Melanocyte of skin (primary cell): ENCODE measurements around the gene KLHL35. TPM values are rescaled to one million over a fixed set of nuclear protein-coding genes. Genes with fewer than 3 reads are reported as not detected.

Experiments
- small RNA-seq, 2 donors: library from RNA; depleted of rRNA; stranded (forward); fragments of <200 nt; gene quantifications; one replicate each; pipeline ENCODE3, GENCODE V24; 2012
- total RNA-seq, 2 donors: library from RNA; depleted of rRNA; stranded (reverse); fragments of >200 nt; gene quantifications; 2 replicates each; pipeline ENCODE4 v1.2.3, GENCODE V29; 2012

The KLHL35 gene
- 1 to 10 TPM in 1 of 2 donors, under 1 TPM in 1; 1.00 to 2.4 TPM for total RNA-seq

GRCh38 chr11:75432911-75433321, at the start of gene KLHL35:
Gene KLHL35 (minus strand): TSS chr11:75433203. CDS start chr11:75430629, 2,574 bp downstream.

GRCh38 chr11:75399344-75400145, 33.5 kb downstream of the KLHL35 start, which contains the start of gene RPS3:
Gene RPS3 (plus strand): TSS chr11:75399518. CDS start chr11:75399548, 30 bp downstream.

Small RNAs within 50 kb of the gene (small RNA-seq; reads per million reads assigned to genes)
- gene SNORD15A = 0 reads per million in 2 donors
- gene SNORD15B = 2,028 to 4,311 reads per million in 2 donors

Other genes with a start within 250 kb of the KLHL35 start
- gene TPBGL, start 192.4 kb downstream of the KLHL35 start, total RNA-seq = 1 to 10 TPM in 1 of 2 donors, under 1 TPM in 1; 0.33 to 1.0 TPM
- 10 to 100 TPM; 30.6 to 48.0 TPM for gene ARRB1, start 81.5 kb downstream of the KLHL35 start, total RNA-seq
- 1,000 to 10,000 TPM in 1 of 2 donors, 100 to 1,000 TPM in 1; 654 to 1,470 TPM for gene RPS3, start 33.7 kb downstream of the KLHL35 start, total RNA-seq
- gene GDPD5, start 92.7 kb upstream of the KLHL35 start, total RNA-seq = 1 to 10 TPM; 3.7 to 10.0 TPM
- gene SERPINH1, start 129.1 kb upstream of the KLHL35 start, total RNA-seq = 100 to 1,000 TPM; 170 to 324 TPM
- gene MAP6, start 235.8 kb upstream of the KLHL35 start, total RNA-seq = under 1 TPM; 0.33 to 0.34 TPM